ENCODE results near the gene IFNLR1. TPM values are rescaled to one million over a fixed set of nuclear protein-coding genes. Genes with fewer than 3 reads are reported as not detected.

The IFNLR1 gene
- total and polyA plus RNA-seq, 9 of the 15 experiments (the other 6 are each of a cell fraction or from before 2014, with no cell fraction given): not detected

DNA sequence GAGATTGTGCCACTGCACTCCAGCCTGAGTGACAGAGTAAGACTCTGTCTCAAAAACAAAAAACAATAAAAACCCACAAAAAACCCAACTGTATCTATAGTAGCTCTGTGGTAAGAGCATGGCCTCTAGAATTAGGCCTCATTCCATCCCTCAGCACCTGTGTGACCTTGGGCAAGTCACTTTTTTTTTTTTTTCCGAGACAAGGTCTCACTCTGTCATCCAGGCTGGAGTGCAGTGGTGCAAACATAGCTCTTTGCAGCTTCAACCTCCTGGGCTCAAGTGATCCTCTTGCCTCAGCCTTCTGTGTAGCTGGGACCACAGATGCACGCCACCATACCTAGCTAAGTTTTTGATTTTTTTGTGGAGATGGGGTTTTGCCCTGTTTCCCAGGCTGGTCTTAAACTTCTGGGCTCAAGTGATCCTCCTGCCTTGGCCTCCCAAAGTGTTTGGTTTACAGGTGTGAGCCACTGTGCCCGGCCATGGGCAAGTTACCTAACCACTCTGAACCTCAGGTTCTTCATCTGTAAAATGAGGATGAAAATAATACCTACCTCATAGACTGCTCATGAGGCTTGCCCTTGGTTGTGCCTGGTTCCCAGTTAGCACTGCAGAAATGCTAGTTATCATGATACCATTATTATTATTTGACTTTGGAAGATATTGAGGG, 59.8 kb downstream of the IFNLR1 start (continued):
- TF ChIP-seq, protein P1, sequence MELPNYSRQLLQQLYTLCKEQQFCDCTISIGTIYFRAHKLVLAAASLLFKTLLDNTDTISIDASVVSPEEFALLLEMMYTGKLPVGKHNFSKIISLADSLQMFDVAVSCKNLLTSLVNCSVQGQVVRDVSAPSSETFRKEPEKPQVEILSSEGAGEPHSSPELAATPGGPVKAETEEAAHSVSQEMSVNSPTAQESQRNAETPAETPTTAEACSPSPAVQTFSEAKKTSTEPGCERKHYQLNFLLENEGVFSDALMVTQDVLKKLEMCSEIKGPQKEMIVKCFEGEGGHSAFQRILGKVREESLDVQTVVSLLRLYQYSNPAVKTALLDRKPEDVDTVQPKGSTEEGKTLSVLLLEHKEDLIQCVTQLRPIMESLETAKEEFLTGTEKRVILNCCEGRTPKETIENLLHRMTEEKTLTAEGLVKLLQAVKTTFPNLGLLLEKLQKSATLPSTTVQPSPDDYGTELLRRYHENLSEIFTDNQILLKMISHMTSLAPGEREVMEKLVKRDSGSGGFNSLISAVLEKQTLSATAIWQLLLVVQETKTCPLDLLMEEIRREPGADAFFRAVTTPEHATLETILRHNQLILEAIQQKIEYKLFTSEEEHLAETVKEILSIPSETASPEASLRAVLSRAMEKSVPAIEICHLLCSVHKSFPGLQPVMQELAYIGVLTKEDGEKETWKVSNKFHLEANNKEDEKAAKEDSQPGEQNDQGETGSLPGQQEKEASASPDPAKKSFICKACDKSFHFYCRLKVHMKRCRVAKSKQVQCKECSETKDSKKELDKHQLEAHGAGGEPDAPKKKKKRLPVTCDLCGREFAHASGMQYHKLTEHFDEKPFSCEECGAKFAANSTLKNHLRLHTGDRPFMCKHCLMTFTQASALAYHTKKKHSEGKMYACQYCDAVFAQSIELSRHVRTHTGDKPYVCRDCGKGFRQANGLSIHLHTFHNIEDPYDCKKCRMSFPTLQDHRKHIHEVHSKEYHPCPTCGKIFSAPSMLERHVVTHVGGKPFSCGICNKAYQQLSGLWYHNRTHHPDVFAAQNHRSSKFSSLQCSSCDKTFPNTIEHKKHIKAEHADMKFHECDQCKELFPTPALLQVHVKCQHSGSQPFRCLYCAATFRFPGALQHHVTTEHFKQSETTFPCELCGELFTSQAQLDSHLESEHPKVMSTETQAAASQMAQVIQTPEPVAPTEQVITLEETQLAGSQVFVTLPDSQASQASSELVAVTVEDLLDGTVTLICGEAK (IDR thresholded peaks at IDR 0.05): no peak
- TF ChIP-seq, protein P1 (CRISPR knock-in tag; IDR thresholded peaks at IDR 0.05): no peak
- no peak for TF ChIP-seq ZNF764 (CRISPR knock-in tag; IDR thresholded peaks at IDR 0.05; ENCODE audit: low read depth)
- TF ChIP-seq CAMTA2 (CRISPR knock-in tag; conservative IDR thresholded peaks at IDR 0.05): no peak
- TF ChIP-seq, protein P2, sequence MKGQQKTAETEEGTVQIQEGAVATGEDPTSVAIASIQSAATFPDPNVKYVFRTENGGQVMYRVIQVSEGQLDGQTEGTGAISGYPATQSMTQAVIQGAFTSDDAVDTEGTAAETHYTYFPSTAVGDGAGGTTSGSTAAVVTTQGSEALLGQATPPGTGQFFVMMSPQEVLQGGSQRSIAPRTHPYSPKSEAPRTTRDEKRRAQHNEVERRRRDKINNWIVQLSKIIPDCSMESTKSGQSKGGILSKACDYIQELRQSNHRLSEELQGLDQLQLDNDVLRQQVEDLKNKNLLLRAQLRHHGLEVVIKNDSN (CRISPR knock-in tag; IDR thresholded peaks at IDR 0.05): no peak
- TF ChIP-seq, protein P3, sequence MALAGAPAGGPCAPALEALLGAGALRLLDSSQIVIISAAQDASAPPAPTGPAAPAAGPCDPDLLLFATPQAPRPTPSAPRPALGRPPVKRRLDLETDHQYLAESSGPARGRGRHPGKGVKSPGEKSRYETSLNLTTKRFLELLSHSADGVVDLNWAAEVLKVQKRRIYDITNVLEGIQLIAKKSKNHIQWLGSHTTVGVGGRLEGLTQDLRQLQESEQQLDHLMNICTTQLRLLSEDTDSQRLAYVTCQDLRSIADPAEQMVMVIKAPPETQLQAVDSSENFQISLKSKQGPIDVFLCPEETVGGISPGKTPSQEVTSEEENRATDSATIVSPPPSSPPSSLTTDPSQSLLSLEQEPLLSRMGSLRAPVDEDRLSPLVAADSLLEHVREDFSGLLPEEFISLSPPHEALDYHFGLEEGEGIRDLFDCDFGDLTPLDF (CRISPR knock-in tag; IDR thresholded peaks at IDR 0.05): no peak
- TF ChIP-seq, protein P4, sequence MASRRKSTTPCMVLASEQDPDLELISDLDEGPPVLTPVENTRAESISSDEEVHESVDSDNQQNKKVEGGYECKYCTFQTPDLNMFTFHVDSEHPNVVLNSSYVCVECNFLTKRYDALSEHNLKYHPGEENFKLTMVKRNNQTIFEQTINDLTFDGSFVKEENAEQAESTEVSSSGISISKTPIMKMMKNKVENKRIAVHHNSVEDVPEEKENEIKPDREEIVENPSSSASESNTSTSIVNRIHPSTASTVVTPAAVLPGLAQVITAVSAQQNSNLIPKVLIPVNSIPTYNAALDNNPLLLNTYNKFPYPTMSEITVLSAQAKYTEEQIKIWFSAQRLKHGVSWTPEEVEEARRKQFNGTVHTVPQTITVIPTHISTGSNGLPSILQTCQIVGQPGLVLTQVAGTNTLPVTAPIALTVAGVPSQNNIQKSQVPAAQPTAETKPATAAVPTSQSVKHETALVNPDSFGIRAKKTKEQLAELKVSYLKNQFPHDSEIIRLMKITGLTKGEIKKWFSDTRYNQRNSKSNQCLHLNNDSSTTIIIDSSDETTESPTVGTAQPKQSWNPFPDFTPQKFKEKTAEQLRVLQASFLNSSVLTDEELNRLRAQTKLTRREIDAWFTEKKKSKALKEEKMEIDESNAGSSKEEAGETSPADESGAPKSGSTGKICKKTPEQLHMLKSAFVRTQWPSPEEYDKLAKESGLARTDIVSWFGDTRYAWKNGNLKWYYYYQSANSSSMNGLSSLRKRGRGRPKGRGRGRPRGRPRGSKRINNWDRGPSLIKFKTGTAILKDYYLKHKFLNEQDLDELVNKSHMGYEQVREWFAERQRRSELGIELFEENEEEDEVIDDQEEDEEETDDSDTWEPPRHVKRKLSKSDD (conservative IDR thresholded peaks at IDR 0.05; ENCODE audit: low read length): no peak
- TF ChIP-seq SMARCE1 (IDR thresholded peaks at IDR 0.05): no peak
- no peak for TF ChIP-seq SETDB1 (IDR thresholded peaks at IDR 0.05; ENCODE audit: low read length)

Data from K562 (cell line).